Endothelial cell of umbilical vein (primary cell): Measurements from ENCODE around the gene NFXL1. TPM values are rescaled to one million over a fixed set of nuclear protein-coding genes. Genes with fewer than 3 reads are reported as not detected.

ENCODE experiments used
- BruUV-seq: library from RNA; stranded (reverse); fragments of 400-500 nt; replicated peaks from 2 replicates; lab custom pipeline; 2021; lab: Mats Ljungman, UMichigan
- CTCF ChIA-PET: fragments of 300-600, 350-600 bp; sonication (Branson Sonifier 250); formaldehyde crosslinking; loops from one replicate; lab custom pipeline; 2021; ENCODE audit warnings: antibody characterized with exemption, inconsistent platforms; lab: Charles Lee
- POLR2A ChIA-PET: fragments of 300-600, 350-600 bp; sonication (Branson Sonifier 250); formaldehyde crosslinking; loops from one replicate; lab custom pipeline; 2021; ENCODE audit warnings: antibody characterized with exemption, inconsistent platforms; lab: Charles Lee
- DNase-seq: peaks from one replicate; pipeline ENCODE4 v3.0.0-alpha.2; 2011; ENCODE audit warnings: low read depth, low spot score
- FAIRE-seq: peaks from 2 replicates; lab custom pipeline; 2011; peaks lifted over from hg19 to GRCh38; lab: Jason Lieb, UNC
- H2AFZ ChIP-seq: 2 replicates; pipeline ENCODE4 v1.6.0; 2012; ENCODE audit warnings: low read depth, low read length, control low read depth, inconsistent platforms
- H3K27ac ChIP-seq: 2 replicates; pipeline ENCODE4 v1.5.1; 2011; ENCODE audit warnings: low read depth, mild to moderate bottlenecking, control low read depth, low read length, moderate library complexity; ENCODE audit not compliant: insufficient read depth
- H3K27me3 ChIP-seq, 2 experiments: 2 replicates each; pipeline versions ENCODE4 v1.6.0 to v1.6.1; 2011; ENCODE audit warnings: low read length in 2 of 2, mixed read lengths in 1 of 2; ENCODE audit not compliant: control insufficient read depth in 2 of 2, insufficient read depth in 2 of 2
- H3K36me3 ChIP-seq, 2 experiments: 2 replicates in 1 of 2; 3 replicates in 1 of 2; pipeline ENCODE4 v1.5.1; 2011; ENCODE audit warnings: low read length in 2 of 2, mild to moderate bottlenecking in 1 of 2, moderate library complexity in 1 of 2; ENCODE audit not compliant: control insufficient read depth in 2 of 2, insufficient read depth in 2 of 2; ENCODE audit errors: extremely low read depth in 1 of 2
- H3K4me1 ChIP-seq: 3 replicates; pipeline ENCODE4 v1.5.1; 2011; ENCODE audit warnings: mild to moderate bottlenecking, low read length; ENCODE audit not compliant: control insufficient read depth, insufficient read depth; ENCODE audit errors: extremely low read depth
- H3K4me2 ChIP-seq: 2 replicates; pipeline ENCODE4 v1.6.1; 2011; ENCODE audit warnings: low read length, control low read depth, mixed read lengths; ENCODE audit not compliant: insufficient read depth
- H3K4me3 ChIP-seq, 3 experiments: fragments of 200-600 bp in 1 of 3; sonication (generic), shearing (Covaris generic) in 1 of 3; replicated peaks in 1 of 3; 2 replicates each; pipeline ENCODE4 v1.5.1; 2011 to 2016; ENCODE audit warnings: control low read depth in 3 of 3, low read length in 3 of 3, mild to moderate bottlenecking in 2 of 3, inconsistent platforms in 1 of 3, low read depth in 1 of 3, moderate library complexity in 1 of 3; ENCODE audit not compliant: insufficient read depth in 1 of 3
- H3K79me2 ChIP-seq: 2 replicates; pipeline ENCODE4 v1.6.0; 2012; ENCODE audit warnings: low read length, inconsistent platforms; ENCODE audit not compliant: control insufficient read depth, insufficient read depth
- H3K9ac ChIP-seq: replicated peaks from 2 replicates; pipeline ENCODE3; 2011; ENCODE audit warnings: low read length, control low read depth; ENCODE audit not compliant: insufficient read depth; ENCODE audit errors: extremely low read depth
- H3K9me1 ChIP-seq: replicated peaks from 3 replicates; pipeline ENCODE4 v1.6.0; 2011; ENCODE audit warnings: mild to moderate bottlenecking, low read length; ENCODE audit not compliant: control insufficient read depth, insufficient read depth; ENCODE audit errors: extremely low read depth
- H3K9me3 ChIP-seq: replicated peaks from 2 replicates; pipeline ENCODE4 v1.5.1; 2012; ENCODE audit warnings: low read length, inconsistent platforms; ENCODE audit not compliant: control insufficient read depth, insufficient read depth
- H4K20me1 ChIP-seq: replicated peaks from 2 replicates; pipeline ENCODE3; 2011; ENCODE audit warnings: mild to moderate bottlenecking, low read length; ENCODE audit not compliant: control insufficient read depth, insufficient read depth; ENCODE audit errors: extremely low read depth
- CTCF ChIP-seq, 2 donors: IDR thresholded peaks; 1 replicate in 1 of 2; 2 replicates in 1 of 2; pipeline ENCODE4 v1.5.1; 2011; ENCODE audit warnings: low read length in 2 of 2, mild to moderate bottlenecking in 2 of 2, moderate library complexity in 2 of 2, control low read depth in 1 of 2, inconsistent platforms in 1 of 2, low read depth in 1 of 2; ENCODE audit not compliant: insufficient read depth in 1 of 2; ENCODE audit errors: extremely low read depth in 1 of 2
- EZH2 ChIP-seq: IDR thresholded peaks from 2 replicates; pipeline ENCODE4 v1.6.1; 2012; ENCODE audit warnings: borderline replicate concordance, low read depth, mild to moderate bottlenecking, moderate library complexity, low read length, inconsistent platforms; ENCODE audit not compliant: severe bottlenecking
- FOS ChIP-seq: IDR thresholded peaks from 2 replicates; pipeline ENCODE4 v1.6.1; 2011; ENCODE audit warnings: mild to moderate bottlenecking, low read length, moderate library complexity, borderline replicate concordance; ENCODE audit not compliant: insufficient read depth
- GATA2 ChIP-seq: IDR thresholded peaks from 2 replicates; pipeline ENCODE4 v1.7.0; 2011; ENCODE audit warnings: low read depth, mild to moderate bottlenecking, moderate library complexity, mixed read lengths, low read length; ENCODE audit not compliant: insufficient read length, insufficient read depth
- JUN ChIP-seq: IDR thresholded peaks from 2 replicates; pipeline ENCODE4 v1.6.1; 2011; ENCODE audit warnings: borderline replicate concordance, low read depth; ENCODE audit not compliant: insufficient read length, insufficient read depth
- MAX ChIP-seq: IDR thresholded peaks from 2 replicates; pipeline ENCODE4 v1.6.1; 2011; ENCODE audit not compliant: insufficient read depth, insufficient read length
- MYC ChIP-seq: IDR thresholded peaks from one replicate; pipeline ENCODE4 v1.6.1; 2011; ENCODE audit warnings: mild to moderate bottlenecking, low read depth, low read length
- POLR2A ChIP-seq: IDR thresholded peaks from 2 replicates; pipeline ENCODE4 v1.6.1; 2012; ENCODE audit warnings: low read depth, mild to moderate bottlenecking, control low read depth, low read length
- POLR2AphosphoS5 ChIP-seq: IDR thresholded peaks from 2 replicates; pipeline ENCODE4 v1.6.1; 2012; ENCODE audit warnings: low read depth, mild to moderate bottlenecking, control low read depth, low read length, moderate library complexity; ENCODE audit not compliant: insufficient read depth
- dilution Hi-C: fragments of 300-500 bp; cut with MboI; formaldehyde crosslinking; loops from one replicate; pipeline ENCODE4 v1.15.0; 2019; ENCODE audit warnings: low sequenced_read_pairs; ENCODE audit not compliant: extremely low pct_ligation_motif_present
- intact Hi-C: fragments of 100-400 bp; cut with micrococcal nuclease; formaldehyde crosslinking; loops from one replicate; pipeline ENCODE4 v1.10.0; 2022
- polyA plus RNA-seq, 4 experiments: library from polyadenylated mRNA; depleted of rRNA in 3 of 4; stranded (reverse) in 3 of 4; unstranded in 1 of 4; fragments of >200 nt; gene quantifications; 2 replicates each; pipeline versions ENCODE4 v1.2.1 to v1.2.3, GENCODE V29; 2011 to 2012; ENCODE audit warnings: missing spikeins in 1 of 4
- total RNA-seq: library from RNA; stranded (reverse); gene quantifications from 2 replicates; pipeline ENCODE4 v1.2.3, GENCODE V29; 2021

The NFXL1 gene
- total and polyA plus RNA-seq, 2 donors (not counting 3 experiments of a cell fraction or from before 2014, with no cell fraction given) = 5.1 to 14.6 TPM

GRCh38 chr4:47858006-47858405 lies 56.4 kb downstream of the NFXL1 start:
- no peaks in the 10 kb centered on the region for H3K4me1 ChIP-seq
- H4K20me1 ChIP-seq = no peaks in the 10 kb centered on the region
- no peaks in the 10 kb centered on the region for H3K9me3 ChIP-seq
- dilution Hi-C loops = no loop called here
- H2AFZ ChIP-seq = no peak overlapping the region
- intact Hi-C loops = no loop called here
- H3K79me2 ChIP-seq = no peaks in the 10 kb centered on the region
- TF ChIP-seq MYC (no peak), MAX (no peak), FOS (no peak), GATA2 (no peak), POLR2AphosphoS5 (no peak), JUN (no peak), POLR2A (no peak), EZH2 (no peak), CTCF (IDR thresholded peaks at IDR 0.05; ENCODE audit: extremely low read depth in 1 of 2, insufficient read depth in 1 of 2, low read depth in 1 of 2, low read length in 2 of 2) (no peak)
- ChIA-PET CTCF (no interaction called here), POLR2A (no interaction called here)
- no peak overlapping the region for H3K4me2 ChIP-seq
- H3K9ac ChIP-seq = no peak overlapping the region
- H3K27me3 ChIP-seq = no peaks in the 10 kb centered on the region
- H3K36me3 ChIP-seq = no peaks in the 10 kb centered on the region
- H3K9me1 ChIP-seq = no peaks in the 10 kb centered on the region
- no peak overlapping the region for H3K4me3 ChIP-seq
- no peak overlapping the region for H3K27ac ChIP-seq
- FAIRE-seq (no peak), DNase-seq (no peak)
- BruUV-seq = no TSS peak
